HepG2 (cell line): ENCODE data around the gene YY1. TPM values are rescaled to one million over a fixed set of nuclear protein-coding genes. Genes with fewer than 3 reads are reported as not detected.
A peak's percentile ranks its signal among the peaks of the same experiment; 100 is the strongest.

Source experiments
- CREM ChIP-seq, 2 experiments: sonication (generic) in 1 of 2; formaldehyde crosslinking in 1 of 2; IDR thresholded peaks; 2 replicates each; pipeline versions ENCODE4 v1.4.0 to v1.6.1; 2016 to 2020; ENCODE audit warnings: antibody characterized with exemption in 1 of 2, mild to moderate bottlenecking in 1 of 2, missing genetic modification reagents in 1 of 2
- ETS1 ChIP-seq: sonication (generic); formaldehyde crosslinking; IDR thresholded peaks from 2 replicates; pipeline ENCODE4 v1.4.0; 2020; ENCODE audit warnings: missing genetic modification reagents
- FOXC1 ChIP-seq: sonication (generic); formaldehyde crosslinking; IDR thresholded peaks from 2 replicates; pipeline ENCODE4 v1.8.0; 2022; ENCODE audit warnings: mild to moderate bottlenecking, missing genetic modification reagents, borderline replicate concordance
- GMEB1 ChIP-seq: sonication (generic); formaldehyde crosslinking; IDR thresholded peaks from 2 replicates; pipeline ENCODE4 v1.5.1; 2020; ENCODE audit warnings: missing genetic modification reagents, mild to moderate bottlenecking, borderline replicate concordance
- MEF2D ChIP-seq: sonication (generic); formaldehyde crosslinking; IDR thresholded peaks from 2 replicates; pipeline ENCODE4 v1.5.1; 2020; ENCODE audit warnings: mild to moderate bottlenecking, missing genetic modification reagents
- MTA1 ChIP-seq: sonication (generic); formaldehyde crosslinking; IDR thresholded peaks from 2 replicates; pipeline ENCODE4 v1.4.0; 2020; ENCODE audit warnings: missing genetic modification reagents, mild to moderate bottlenecking, borderline replicate concordance
- NFYB ChIP-seq: sonication (generic); formaldehyde crosslinking; IDR thresholded peaks from 2 replicates; pipeline ENCODE4 v1.4.0; 2020; ENCODE audit warnings: missing genetic modification reagents
- PHB2 ChIP-seq: fragments of 450-650 bp; IDR thresholded peaks from 2 replicates; pipeline ENCODE4 v1.6.1; 2018; ENCODE audit not compliant: partially characterized antibody
- PITX1 ChIP-seq: sonication (generic); formaldehyde crosslinking; IDR thresholded peaks from 2 replicates; pipeline ENCODE4 v1.5.1; 2020; ENCODE audit warnings: mild to moderate bottlenecking, missing genetic modification reagents
- POLR2A ChIP-seq, 2 experiments: IDR thresholded peaks; 2 replicates each; pipeline ENCODE4 v1.6.1; 2011; ENCODE audit warnings: low read depth in 2 of 2, low read length in 2 of 2, mild to moderate bottlenecking in 1 of 2, moderate library complexity in 1 of 2; ENCODE audit not compliant: insufficient read depth in 1 of 2
- SOX5 ChIP-seq: IDR thresholded peaks from 2 replicates; pipeline ENCODE4 v1.6.1; 2016; ENCODE audit warnings: borderline replicate concordance
- TARDBP ChIP-seq: sonication (generic); formaldehyde crosslinking; IDR thresholded peaks from 2 replicates; pipeline ENCODE4 v1.8.0; 2022; ENCODE audit warnings: mild to moderate bottlenecking, missing genetic modification reagents
- TCF12 ChIP-seq, 2 experiments: fragments of 450-650 bp in 1 of 2; sonication (generic) in 1 of 2; formaldehyde crosslinking in 1 of 2; IDR thresholded peaks; 2 replicates each; pipeline versions ENCODE4 v1.6.1 to v1.8.0; 2017 to 2022; ENCODE audit warnings: antibody characterized with exemption in 1 of 2, mild to moderate bottlenecking in 1 of 2, missing genetic modification reagents in 1 of 2, moderate library complexity in 1 of 2
- ZNF180 ChIP-seq: sonication (generic); formaldehyde crosslinking; IDR thresholded peaks from 2 replicates; pipeline ENCODE4 v1.4.0; 2020; ENCODE audit warnings: low read depth, missing genetic modification reagents, borderline replicate concordance
- ZNF275 ChIP-seq: sonication (generic); formaldehyde crosslinking; IDR thresholded peaks from 2 replicates; pipeline ENCODE4 v1.8.0; 2022; ENCODE audit warnings: missing genetic modification reagents, mild to moderate bottlenecking, inconsistent platforms, borderline replicate concordance
- ZNF639 ChIP-seq: conservative IDR thresholded peaks from 2 replicates; pipeline ENCODE4 v1.6.1; 2018; ENCODE audit warnings: missing genetic modification reagents
- ZNF720 ChIP-seq: sonication (generic); formaldehyde crosslinking; IDR thresholded peaks from 2 replicates; pipeline ENCODE4 v1.4.0; 2020; ENCODE audit warnings: missing genetic modification reagents
- ZNF747 ChIP-seq: sonication (generic); formaldehyde crosslinking; IDR thresholded peaks from 2 replicates; pipeline ENCODE4 v1.8.1; 2023; ENCODE audit warnings: missing genetic modification reagents, mild to moderate bottlenecking, borderline replicate concordance
- ZNF792 ChIP-seq: IDR thresholded peaks from 2 replicates; pipeline ENCODE4 v1.6.1; 2016
- polyA plus RNA-seq, 8 experiments: library from polyadenylated mRNA; depleted of rRNA in 3 of 8; stranded (reverse) in 7 of 8; unstranded in 1 of 8; fragments of >200 nt; fragmentation: Illumina TruSeq in 4 of 8; extraction: Trizol in 4 of 8; gene quantifications; 2 replicates each; pipeline versions ENCODE4 v1.2.1 to v1.2.3, GENCODE V29; 2011 to 2016; ENCODE audit warnings: low read depth in 4 of 8, missing spikeins in 1 of 8, mixed read lengths in 1 of 8; ENCODE audit not compliant: insufficient read depth in 1 of 8
- total RNA-seq, 5 experiments: library from RNA; depleted of rRNA; stranded (reverse); fragments of >200 nt; fragmentation: Illumina TruSeq; extraction: Trizol; gene quantifications; 2 replicates each; pipeline ENCODE4 v1.2.3, GENCODE V29; 2016; ENCODE audit warnings: low read depth in 1 of 5
- TF ChIP-seq, protein P1 (sequence below): sonication (generic); formaldehyde crosslinking; IDR thresholded peaks from 2 replicates; pipeline ENCODE4 v1.4.0; 2020; ENCODE audit warnings: low read depth, mild to moderate bottlenecking, missing genetic modification reagents
- TF ChIP-seq, protein P2 (sequence below): sonication (generic); formaldehyde crosslinking; IDR thresholded peaks from 2 replicates; pipeline ENCODE4 v1.4.0; 2020; ENCODE audit warnings: missing genetic modification reagents, borderline replicate concordance

YY1 gene
- total and polyA plus RNA-seq, 2 of the 13 experiments (the other 11 are each of a cell fraction or from before 2014, with no cell fraction given) = 29.4 to 68.1 TPM

DNA sequence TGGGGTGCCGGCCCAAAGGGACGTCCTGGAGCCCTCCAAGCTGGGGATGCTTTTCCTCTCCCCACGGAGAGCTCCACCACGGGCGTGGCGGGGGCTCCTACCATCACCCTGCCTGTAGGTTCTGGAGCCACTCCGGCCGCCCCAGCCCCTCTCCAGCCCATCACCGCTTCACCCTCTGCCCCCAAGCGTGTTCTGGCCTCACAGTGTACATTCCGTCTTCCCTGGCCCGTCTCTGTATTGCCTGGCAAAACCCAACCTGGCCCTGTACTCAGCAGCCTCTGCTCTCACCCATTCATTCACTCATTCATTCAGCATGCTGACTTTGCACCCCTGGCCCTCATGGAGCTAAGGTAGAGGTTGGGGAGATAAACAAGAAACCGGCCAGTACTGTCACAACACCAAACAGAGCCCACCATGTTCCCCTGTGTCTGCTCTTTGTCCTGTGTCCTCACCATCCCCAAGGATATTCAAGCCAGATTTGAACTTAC is 47.0 kb downstream of the YY1 start (continued):
- TF ChIP-seq NFYB (CRISPR knock-in tag) (no peak), ZNF275 (CRISPR knock-in tag) (no peak), MEF2D (CRISPR knock-in tag) (no peak), GMEB1 (CRISPR knock-in tag) (no peak), SOX5 (no peak), TCF12 (IDR thresholded peaks at IDR 0.05) (no peak), TCF12 (CRISPR knock-in tag; IDR thresholded peaks at IDR 0.05) (0 out of 2 replicates have a peak, but pooled peaks have one; percentile 12), POLR2A (IDR thresholded peaks at IDR 0.05; ENCODE audit: insufficient read depth in 1 of 2, low read depth in 2 of 2, low read length in 2 of 2) (no peak), PITX1 (CRISPR knock-in tag) (no peak; the same call in 1 of the 2 replicates), PHB2 (no peak), CREM (IDR thresholded peaks at IDR 0.05) (no peak), CREM (CRISPR knock-in tag; IDR thresholded peaks at IDR 0.05) (no peak), ZNF720 (CRISPR knock-in tag) (no peak), ZNF747 (no peak), ZNF639 (CRISPR knock-in tag) (no peak), ETS1 (CRISPR knock-in tag) (no peak), MTA1 (CRISPR knock-in tag) (no peak), ZNF180 (CRISPR knock-in tag) (no peak), ZNF792 (CRISPR knock-in tag) (no peak), FOXC1 (CRISPR knock-in tag) (no peak), TARDBP (CRISPR knock-in tag) (no peak)
- TF ChIP-seq, protein P1, sequence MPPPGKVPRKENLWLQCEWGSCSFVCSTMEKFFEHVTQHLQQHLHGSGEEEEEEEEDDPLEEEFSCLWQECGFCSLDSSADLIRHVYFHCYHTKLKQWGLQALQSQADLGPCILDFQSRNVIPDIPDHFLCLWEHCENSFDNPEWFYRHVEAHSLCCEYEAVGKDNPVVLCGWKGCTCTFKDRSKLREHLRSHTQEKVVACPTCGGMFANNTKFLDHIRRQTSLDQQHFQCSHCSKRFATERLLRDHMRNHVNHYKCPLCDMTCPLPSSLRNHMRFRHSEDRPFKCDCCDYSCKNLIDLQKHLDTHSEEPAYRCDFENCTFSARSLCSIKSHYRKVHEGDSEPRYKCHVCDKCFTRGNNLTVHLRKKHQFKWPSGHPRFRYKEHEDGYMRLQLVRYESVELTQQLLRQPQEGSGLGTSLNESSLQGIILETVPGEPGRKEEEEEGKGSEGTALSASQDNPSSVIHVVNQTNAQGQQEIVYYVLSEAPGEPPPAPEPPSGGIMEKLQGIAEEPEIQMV (CRISPR knock-in tag) = no peak
- TF ChIP-seq, protein P2, sequence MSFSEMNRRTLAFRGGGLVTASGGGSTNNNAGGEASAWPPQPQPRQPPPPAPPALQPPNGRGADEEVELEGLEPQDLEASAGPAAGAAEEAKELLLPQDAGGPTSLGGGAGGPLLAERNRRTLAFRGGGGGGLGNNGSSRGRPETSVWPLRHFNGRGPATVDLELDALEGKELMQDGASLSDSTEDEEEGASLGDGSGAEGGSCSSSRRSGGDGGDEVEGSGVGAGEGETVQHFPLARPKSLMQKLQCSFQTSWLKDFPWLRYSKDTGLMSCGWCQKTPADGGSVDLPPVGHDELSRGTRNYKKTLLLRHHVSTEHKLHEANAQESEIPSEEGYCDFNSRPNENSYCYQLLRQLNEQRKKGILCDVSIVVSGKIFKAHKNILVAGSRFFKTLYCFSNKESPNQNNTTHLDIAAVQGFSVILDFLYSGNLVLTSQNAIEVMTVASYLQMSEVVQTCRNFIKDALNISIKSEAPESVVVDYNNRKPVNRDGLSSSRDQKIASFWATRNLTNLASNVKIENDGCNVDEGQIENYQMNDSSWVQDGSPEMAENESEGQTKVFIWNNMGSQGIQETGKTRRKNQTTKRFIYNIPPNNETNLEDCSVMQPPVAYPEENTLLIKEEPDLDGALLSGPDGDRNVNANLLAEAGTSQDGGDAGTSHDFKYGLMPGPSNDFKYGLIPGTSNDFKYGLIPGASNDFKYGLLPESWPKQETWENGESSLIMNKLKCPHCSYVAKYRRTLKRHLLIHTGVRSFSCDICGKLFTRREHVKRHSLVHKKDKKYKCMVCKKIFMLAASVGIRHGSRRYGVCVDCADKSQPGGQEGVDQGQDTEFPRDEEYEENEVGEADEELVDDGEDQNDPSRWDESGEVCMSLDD (CRISPR knock-in tag) = 0 out of 2 replicates have a peak, but pooled peaks have one; percentile 4
